Type B pancreatic cell (in vitro differentiated cells): ENCODE results near the gene COL8A2. TPM values are rescaled to one million over a fixed set of nuclear protein-coding genes. Genes with fewer than 3 reads are reported as not detected.
A peak's percentile ranks its signal among the peaks of the same experiment; 100 is the strongest.

Experiments used
- DNase-seq: peaks from one replicate; pipeline ENCODE4 v3.0.0; 2021; ENCODE audit warnings: mixed read lengths; ENCODE audit not compliant: unreplicated experiment; ENCODE audit errors: extremely low spot score
- H3K27ac Mint-ChIP-seq: 2 replicates; pipeline ENCODE4 v1.8.0; 2021; ENCODE audit warnings: mild to moderate bottlenecking, mixed read lengths
- H3K27me3 Mint-ChIP-seq: 2 replicates; pipeline ENCODE4 v1.8.0; 2021; ENCODE audit warnings: mixed read lengths
- H3K36me3 Mint-ChIP-seq: 2 replicates; pipeline ENCODE4 v1.8.0; 2021; ENCODE audit warnings: mixed read lengths
- H3K4me1 Mint-ChIP-seq: one replicate; pipeline ENCODE4 v1.8.0; 2021; ENCODE audit warnings: mixed read lengths; ENCODE audit not compliant: unreplicated experiment
- H3K4me3 Mint-ChIP-seq: 2 replicates; pipeline ENCODE4 v1.8.0; 2021; ENCODE audit warnings: mild to moderate bottlenecking, mixed read lengths
- H3K9me3 Mint-ChIP-seq: 2 replicates; pipeline ENCODE4 v1.8.0; 2021; ENCODE audit warnings: mixed read lengths
- total RNA-seq: library from RNA; stranded (reverse); gene quantifications from 2 replicates; pipeline ENCODE4 v1.2.1, GENCODE V29; 2021; ENCODE audit warnings: low replicate concordance
- TF ChIP-seq, protein P1 (sequence below): fragments of 200-600 bp; sonication (generic); conservative IDR thresholded peaks from 2 replicates; pipeline ENCODE4 v1.5.0; 2021; ENCODE audit warnings: antibody characterized with exemption, mild to moderate bottlenecking

The COL8A2 gene
- total RNA-seq, 1 donor from 2014 or later, result 2.5 TPM

DNA sequence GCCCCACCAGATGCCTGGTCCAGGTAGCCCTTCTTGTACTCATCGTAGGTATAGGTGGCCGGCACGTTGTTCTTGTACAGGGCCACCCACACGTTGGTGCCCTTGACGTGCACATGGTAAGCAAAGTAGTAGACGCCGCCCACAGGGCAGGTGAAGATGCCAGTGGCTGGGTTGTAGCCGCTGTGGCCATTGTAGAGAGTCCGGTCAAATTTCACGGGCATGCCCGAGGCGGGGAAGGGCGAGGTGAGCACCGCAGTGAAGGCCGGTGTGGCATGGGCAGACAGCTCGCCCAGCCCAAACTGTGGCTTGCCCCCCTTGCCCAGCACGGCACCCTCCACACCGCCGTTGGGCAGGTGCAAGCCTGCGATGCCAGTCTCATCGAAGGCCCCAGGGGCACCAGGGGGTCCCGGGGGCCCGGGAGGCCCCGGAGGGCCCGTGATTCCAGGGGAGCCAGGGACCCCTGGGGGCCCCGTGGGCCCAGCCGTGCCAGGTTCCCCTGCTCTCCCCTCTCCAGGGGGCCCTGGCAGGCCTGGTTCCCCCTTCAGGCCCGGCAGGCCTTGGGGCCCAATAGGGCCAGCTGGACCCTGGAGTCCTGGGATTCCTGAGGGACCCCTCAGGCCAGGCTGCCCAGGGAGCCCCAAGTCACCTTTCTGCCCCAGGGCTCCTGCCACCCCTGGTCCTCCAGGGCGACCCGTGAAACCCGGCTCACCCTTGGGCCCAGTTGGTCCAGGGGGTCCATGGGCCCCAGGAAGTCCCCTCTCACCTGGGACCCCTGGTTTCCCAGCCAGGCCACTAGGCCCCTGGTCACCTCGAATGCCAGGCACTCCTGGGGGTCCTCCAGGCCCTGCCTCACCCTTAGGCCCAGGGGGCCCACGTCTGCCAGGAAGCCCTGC is 27.1 kb downstream of the COL8A2 start:
- TF ChIP-seq, protein P1, sequence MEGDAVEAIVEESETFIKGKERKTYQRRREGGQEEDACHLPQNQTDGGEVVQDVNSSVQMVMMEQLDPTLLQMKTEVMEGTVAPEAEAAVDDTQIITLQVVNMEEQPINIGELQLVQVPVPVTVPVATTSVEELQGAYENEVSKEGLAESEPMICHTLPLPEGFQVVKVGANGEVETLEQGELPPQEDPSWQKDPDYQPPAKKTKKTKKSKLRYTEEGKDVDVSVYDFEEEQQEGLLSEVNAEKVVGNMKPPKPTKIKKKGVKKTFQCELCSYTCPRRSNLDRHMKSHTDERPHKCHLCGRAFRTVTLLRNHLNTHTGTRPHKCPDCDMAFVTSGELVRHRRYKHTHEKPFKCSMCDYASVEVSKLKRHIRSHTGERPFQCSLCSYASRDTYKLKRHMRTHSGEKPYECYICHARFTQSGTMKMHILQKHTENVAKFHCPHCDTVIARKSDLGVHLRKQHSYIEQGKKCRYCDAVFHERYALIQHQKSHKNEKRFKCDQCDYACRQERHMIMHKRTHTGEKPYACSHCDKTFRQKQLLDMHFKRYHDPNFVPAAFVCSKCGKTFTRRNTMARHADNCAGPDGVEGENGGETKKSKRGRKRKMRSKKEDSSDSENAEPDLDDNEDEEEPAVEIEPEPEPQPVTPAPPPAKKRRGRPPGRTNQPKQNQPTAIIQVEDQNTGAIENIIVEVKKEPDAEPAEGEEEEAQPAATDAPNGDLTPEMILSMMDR, result no peak
- no peaks in the 10 kb centered on the region for H3K27me3 Mint-ChIP-seq
- H3K9me3 Mint-ChIP-seq, result no peaks in the 10 kb centered on the region
- H3K27ac Mint-ChIP-seq, result no peak overlapping the region
- H3K4me3 Mint-ChIP-seq, result no peak overlapping the region
- DNase-seq, result no peak
- no peaks in the 10 kb centered on the region for H3K36me3 Mint-ChIP-seq
- peaks cover 5% of the 10 kb centered on the region for H3K4me1 Mint-ChIP-seq

DNA sequence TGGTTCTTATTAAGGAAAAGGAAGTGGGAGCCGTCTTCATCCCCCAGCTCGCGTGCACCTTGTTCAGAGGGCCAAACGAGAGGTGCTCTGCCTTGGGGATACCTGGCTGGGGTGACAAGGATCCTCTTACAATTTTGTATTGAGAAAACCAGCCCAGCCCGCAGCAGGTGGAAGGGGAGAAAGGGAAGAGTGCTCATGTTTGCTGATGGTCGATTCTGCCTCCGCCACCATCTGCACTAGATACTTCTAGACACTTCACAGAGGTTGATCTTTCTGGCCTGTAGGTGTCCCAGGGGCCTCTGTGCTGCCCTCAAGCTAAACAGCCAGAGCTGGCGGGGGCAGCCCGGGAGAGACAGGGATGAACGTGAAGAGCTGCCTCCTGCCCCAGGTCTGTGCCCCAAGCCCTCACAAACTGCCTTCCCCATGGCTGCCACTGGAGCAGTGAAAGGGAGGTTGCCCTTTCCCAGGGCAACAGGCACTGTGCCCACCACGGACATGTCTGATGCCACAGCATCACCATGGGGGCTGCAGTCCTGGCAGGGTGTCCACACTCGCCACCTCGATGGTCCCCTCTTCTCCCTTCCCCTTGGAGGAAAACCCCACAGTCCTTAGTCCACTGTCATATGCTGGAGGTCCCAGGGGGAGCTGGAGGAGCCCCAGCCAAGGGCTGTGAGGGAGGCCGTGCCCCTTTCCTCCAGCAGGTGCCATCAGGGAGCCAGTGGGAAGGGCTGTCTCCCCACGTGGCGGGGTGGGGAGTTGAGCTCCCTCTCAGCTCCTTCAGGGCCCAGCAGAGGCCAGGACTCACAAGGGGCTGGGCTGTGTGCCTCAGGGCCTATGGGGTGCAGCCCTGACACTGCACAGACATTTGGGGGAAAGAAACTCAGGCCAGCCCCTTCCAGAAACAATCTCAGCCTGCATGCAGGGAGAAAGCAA is 28.3 kb downstream of the COL8A2 start:
- Mint-ChIP-seq H3K27ac (no peak overlapping the region), H3K4me3 (no peak overlapping the region), H3K4me1 (peaks cover 5% of the 10 kb centered on the region), H3K36me3 (no peaks in the 10 kb centered on the region), H3K27me3 (no peaks in the 10 kb centered on the region), H3K9me3 (no peaks in the 10 kb centered on the region)
- DNase-seq, result no peak
- TF ChIP-seq, protein P1, result peak; percentile 54

DNA sequence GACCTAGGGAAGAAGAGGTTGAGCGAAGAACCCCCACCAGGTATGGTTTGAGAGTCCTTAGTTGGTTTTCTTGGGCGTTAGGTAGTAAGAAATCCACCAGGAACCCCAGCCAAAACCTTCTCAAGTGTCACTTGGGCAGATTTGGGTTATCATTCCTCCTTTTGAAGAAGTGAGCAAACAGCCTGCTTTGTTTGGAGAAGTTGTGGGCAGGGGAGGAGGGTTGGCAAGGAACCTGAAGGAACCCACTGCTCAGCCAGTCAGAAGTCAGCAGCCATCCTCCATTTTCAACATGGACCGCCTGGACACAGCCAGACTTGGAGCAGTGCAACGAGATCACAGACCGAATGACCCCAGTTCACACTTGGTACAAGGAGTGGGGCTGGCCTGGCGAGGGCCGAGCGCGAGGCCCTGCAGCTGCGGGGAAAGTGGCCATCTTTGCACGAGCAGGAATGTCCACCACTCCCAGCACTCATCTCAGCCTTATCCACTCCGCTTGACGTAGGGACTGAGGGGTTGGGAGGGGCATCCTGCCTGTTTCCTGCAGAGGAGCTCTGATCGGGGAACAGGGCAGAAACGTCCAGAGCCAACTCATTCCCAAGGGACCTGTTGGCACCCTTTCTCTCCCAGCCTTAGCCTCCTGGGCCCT is 29.1 kb downstream of the COL8A2 start:
- no peaks in the 10 kb centered on the region for H3K27me3 Mint-ChIP-seq
- H3K9me3 Mint-ChIP-seq, result no peaks in the 10 kb centered on the region
- DNase-seq, result no peak
- no peak overlapping the region for H3K27ac Mint-ChIP-seq
- H3K36me3 Mint-ChIP-seq, result no peaks in the 10 kb centered on the region
- TF ChIP-seq, protein P1, result no peak
- H3K4me3 Mint-ChIP-seq, result no peak overlapping the region
- H3K4me1 Mint-ChIP-seq, result peaks cover 5% of the 10 kb centered on the region

DNA sequence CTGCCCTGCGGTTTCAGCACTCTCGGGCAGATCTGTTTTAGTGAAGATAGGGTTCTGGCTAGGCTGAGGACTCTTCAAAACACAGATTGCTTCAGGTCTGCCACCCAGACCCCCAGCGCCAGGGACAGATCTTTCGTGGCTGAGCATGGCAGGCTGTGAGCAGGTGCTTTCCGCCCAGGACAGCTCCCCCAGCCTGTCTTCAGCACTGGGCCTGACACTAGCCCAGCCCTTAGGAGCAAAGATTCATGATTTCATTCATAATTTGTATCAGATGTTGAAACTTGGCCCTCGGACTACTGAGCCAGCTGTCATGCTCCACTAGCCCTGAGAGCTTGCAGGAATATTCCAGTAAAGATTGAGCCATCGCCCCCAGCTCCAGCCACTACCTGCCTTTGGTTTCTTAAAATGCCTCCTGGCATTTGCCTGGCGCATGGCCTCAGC is 30.4 kb downstream of the COL8A2 start:
- TF ChIP-seq, protein P1, result no peak
- DNase-seq, result no peak
- H3K9me3 Mint-ChIP-seq, result no peaks in the 10 kb centered on the region
- peaks cover 1% of the 10 kb centered on the region for H3K36me3 Mint-ChIP-seq
- H3K4me3 Mint-ChIP-seq, result no peak overlapping the region
- no peak overlapping the region for H3K27ac Mint-ChIP-seq
- peaks cover 11% of the 10 kb centered on the region for H3K4me1 Mint-ChIP-seq
- no peaks in the 10 kb centered on the region for H3K27me3 Mint-ChIP-seq

DNA sequence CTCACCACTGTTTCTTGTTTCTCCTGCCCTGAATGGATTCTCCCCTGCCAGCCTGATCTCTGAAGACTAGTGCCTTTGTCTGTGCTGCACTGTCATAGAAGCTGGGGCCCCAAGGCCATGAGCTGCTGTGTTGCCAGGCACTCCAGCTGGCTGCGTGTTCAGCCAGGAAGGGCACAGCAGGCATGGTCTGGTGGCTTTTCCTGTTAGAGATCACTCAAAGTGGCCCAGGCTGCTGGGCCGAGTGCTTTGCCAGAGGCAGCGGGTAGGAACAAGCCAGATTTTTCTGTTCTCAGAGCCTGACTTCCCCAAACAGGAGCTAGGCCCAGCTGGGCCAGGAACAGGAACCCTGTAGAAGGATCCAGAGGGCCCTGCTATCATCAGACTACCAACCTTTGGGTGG is 31.1 kb downstream of the COL8A2 start:
- no peaks in the 10 kb centered on the region for H3K27me3 Mint-ChIP-seq
- no peaks in the 10 kb centered on the region for H3K9me3 Mint-ChIP-seq

More for the DNA sequence above, 31.1 kb downstream of the COL8A2 start:
- TF ChIP-seq, protein P1, result no peak
- peaks cover 16% of the 10 kb centered on the region for H3K4me1 Mint-ChIP-seq
- DNase-seq, result no peak
- H3K27ac Mint-ChIP-seq, result no peak overlapping the region
- H3K36me3 Mint-ChIP-seq, result peaks cover 5% of the 10 kb centered on the region
- no peak overlapping the region for H3K4me3 Mint-ChIP-seq
